Lower leg skin (tissue), 3 donors: ENCODE results near the gene STIM1.

ENCODE experiments used
- POLR2A ChIP-seq, 2 donors: fragments of 450-650 bp; IDR thresholded peaks; one replicate each; pipeline ENCODE4 v1.6.1; 2016 to 2017; ENCODE audit warnings: antibody characterized with exemption in 2 of 2, mild to moderate bottlenecking in 1 of 2, moderate library complexity in 1 of 2
- TF ChIP-seq, protein P1 (sequence below), 3 donors: fragments of 450-650 bp; IDR thresholded peaks; one replicate each; pipeline ENCODE4 v1.5.1; 2016; ENCODE audit warnings: antibody characterized with exemption in 3 of 3, mild to moderate bottlenecking in 3 of 3, moderate library complexity in 2 of 3

GRCh38 chr11:4039011-4039410 is 183.5 kb downstream of the STIM1 start:
- TF ChIP-seq, protein P1, sequence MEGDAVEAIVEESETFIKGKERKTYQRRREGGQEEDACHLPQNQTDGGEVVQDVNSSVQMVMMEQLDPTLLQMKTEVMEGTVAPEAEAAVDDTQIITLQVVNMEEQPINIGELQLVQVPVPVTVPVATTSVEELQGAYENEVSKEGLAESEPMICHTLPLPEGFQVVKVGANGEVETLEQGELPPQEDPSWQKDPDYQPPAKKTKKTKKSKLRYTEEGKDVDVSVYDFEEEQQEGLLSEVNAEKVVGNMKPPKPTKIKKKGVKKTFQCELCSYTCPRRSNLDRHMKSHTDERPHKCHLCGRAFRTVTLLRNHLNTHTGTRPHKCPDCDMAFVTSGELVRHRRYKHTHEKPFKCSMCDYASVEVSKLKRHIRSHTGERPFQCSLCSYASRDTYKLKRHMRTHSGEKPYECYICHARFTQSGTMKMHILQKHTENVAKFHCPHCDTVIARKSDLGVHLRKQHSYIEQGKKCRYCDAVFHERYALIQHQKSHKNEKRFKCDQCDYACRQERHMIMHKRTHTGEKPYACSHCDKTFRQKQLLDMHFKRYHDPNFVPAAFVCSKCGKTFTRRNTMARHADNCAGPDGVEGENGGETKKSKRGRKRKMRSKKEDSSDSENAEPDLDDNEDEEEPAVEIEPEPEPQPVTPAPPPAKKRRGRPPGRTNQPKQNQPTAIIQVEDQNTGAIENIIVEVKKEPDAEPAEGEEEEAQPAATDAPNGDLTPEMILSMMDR (IDR thresholded peaks at IDR 0.05), result no peak
- no peak for TF ChIP-seq POLR2A (IDR thresholded peaks at IDR 0.05)
